MCF 10A (cell line): ENCODE results near the gene LRP1B. TPM values are rescaled to one million over a fixed set of nuclear protein-coding genes. Genes with fewer than 3 reads are reported as not detected.

Source experiments
- BruUV-seq: library from RNA; stranded (reverse); fragments of 400-500 nt; replicated peaks from 2 replicates; lab custom pipeline; 2021; lab: Mats Ljungman, UMichigan
- CTCF ChIA-PET: fragments of 300-600 bp; sonication (Branson Sonifier 250); formaldehyde crosslinking; extraction: SDS; loops from one replicate; lab custom pipeline; 2021; ENCODE audit warnings: antibody characterized with exemption, inconsistent platforms; lab: Yijun Ruan, JAX
- POLR2A ChIA-PET: fragments of 300-600, 350-650 bp; sonication (Branson Sonifier 250); formaldehyde crosslinking; extraction: SDS; loops from one replicate; lab custom pipeline; 2020; ENCODE audit warnings: antibody characterized with exemption, inconsistent platforms; lab: Yijun Ruan, JAX
- DNase-seq: peaks from one replicate; pipeline ENCODE4 v3.0.0-alpha.2; 2018; ENCODE audit not compliant: unreplicated experiment
- H3K27ac Mint-ChIP-seq: one replicate; pipeline ENCODE4 v1.8.0; 2022; ENCODE audit warnings: mild to moderate bottlenecking, low read depth, mixed read lengths; ENCODE audit not compliant: unreplicated experiment
- H3K27me3 Mint-ChIP-seq: one replicate; pipeline ENCODE4 v1.8.0; 2022; ENCODE audit warnings: mixed read lengths; ENCODE audit not compliant: insufficient read depth, unreplicated experiment
- H3K36me3 Mint-ChIP-seq: one replicate; pipeline ENCODE4 v1.8.0; 2022; ENCODE audit warnings: mild to moderate bottlenecking, moderate library complexity, mixed read lengths; ENCODE audit not compliant: insufficient read depth, unreplicated experiment
- H3K4me1 Mint-ChIP-seq: one replicate; pipeline ENCODE4 v1.8.0; 2022; ENCODE audit warnings: mixed read lengths; ENCODE audit not compliant: insufficient read depth, unreplicated experiment
- H3K4me3 Mint-ChIP-seq: one replicate; pipeline ENCODE4 v1.8.0; 2022; ENCODE audit warnings: mild to moderate bottlenecking, moderate library complexity, mixed read lengths; ENCODE audit not compliant: unreplicated experiment
- H3K9me3 Mint-ChIP-seq: one replicate; pipeline ENCODE4 v1.8.0; 2022; ENCODE audit warnings: mixed read lengths; ENCODE audit not compliant: unreplicated experiment
- intact Hi-C: fragments of 100-400 bp; cut with micrococcal nuclease; formaldehyde crosslinking; loops from 2 replicates; pipeline ENCODE4 v1.14.1; 2022
- total RNA-seq: library from RNA; stranded (reverse); gene quantifications from 2 replicates; pipeline ENCODE4 v1.2.3, GENCODE V29; 2022
- TF ChIP-seq, protein P1 (sequence below): fragments of 200-600 bp; IDR thresholded peaks from one replicate; pipeline ENCODE4 v1.8.0; 2022; ENCODE audit warnings: antibody characterized with exemption, mild to moderate bottlenecking; ENCODE audit not compliant: unreplicated experiment

LRP1B gene
- total RNA-seq, 1 experiment from 2014 or later: not detected

DNA sequence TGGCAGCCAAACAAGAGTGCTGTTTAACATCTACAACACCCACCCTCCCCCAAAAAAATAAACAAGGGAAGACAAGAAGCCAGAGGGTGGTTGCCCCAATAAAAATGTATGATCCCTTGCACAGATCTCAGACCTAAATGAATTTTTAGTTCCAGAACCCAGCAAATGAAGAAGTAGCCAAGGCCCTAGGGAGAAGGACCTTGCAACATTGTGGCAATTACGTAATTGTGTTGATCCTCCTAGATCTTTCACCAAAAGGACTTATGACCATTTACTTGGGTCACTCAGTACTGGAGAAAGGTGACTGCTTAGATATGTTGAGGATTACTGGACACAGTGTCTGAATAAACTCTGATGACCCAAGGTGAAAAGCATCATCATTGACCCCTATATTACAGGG lies 1393.8 kb downstream of the LRP1B start:
- CTCF ChIA-PET: interaction anchor here (0.6 kb wide), 1 partner anchor 170 kb away, joined by 4 read pairs; no protein-coding TSS in a partner anchor
- BruUV-seq: no TSS peak
- TF ChIP-seq, protein P1, sequence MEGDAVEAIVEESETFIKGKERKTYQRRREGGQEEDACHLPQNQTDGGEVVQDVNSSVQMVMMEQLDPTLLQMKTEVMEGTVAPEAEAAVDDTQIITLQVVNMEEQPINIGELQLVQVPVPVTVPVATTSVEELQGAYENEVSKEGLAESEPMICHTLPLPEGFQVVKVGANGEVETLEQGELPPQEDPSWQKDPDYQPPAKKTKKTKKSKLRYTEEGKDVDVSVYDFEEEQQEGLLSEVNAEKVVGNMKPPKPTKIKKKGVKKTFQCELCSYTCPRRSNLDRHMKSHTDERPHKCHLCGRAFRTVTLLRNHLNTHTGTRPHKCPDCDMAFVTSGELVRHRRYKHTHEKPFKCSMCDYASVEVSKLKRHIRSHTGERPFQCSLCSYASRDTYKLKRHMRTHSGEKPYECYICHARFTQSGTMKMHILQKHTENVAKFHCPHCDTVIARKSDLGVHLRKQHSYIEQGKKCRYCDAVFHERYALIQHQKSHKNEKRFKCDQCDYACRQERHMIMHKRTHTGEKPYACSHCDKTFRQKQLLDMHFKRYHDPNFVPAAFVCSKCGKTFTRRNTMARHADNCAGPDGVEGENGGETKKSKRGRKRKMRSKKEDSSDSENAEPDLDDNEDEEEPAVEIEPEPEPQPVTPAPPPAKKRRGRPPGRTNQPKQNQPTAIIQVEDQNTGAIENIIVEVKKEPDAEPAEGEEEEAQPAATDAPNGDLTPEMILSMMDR: no peak
- Mint-ChIP-seq H3K9me3 (no peaks in the 10 kb centered on the region), H3K4me1 (no peaks in the 10 kb centered on the region), H3K36me3 (no peaks in the 10 kb centered on the region), H3K27me3 (peaks cover 38% of the 10 kb centered on the region), H3K27ac (no peak overlapping the region), H3K4me3 (no peak overlapping the region)
- DNase-seq: no peak
- intact Hi-C loops: no loop called here
- POLR2A ChIA-PET: no interaction called here

DNA sequence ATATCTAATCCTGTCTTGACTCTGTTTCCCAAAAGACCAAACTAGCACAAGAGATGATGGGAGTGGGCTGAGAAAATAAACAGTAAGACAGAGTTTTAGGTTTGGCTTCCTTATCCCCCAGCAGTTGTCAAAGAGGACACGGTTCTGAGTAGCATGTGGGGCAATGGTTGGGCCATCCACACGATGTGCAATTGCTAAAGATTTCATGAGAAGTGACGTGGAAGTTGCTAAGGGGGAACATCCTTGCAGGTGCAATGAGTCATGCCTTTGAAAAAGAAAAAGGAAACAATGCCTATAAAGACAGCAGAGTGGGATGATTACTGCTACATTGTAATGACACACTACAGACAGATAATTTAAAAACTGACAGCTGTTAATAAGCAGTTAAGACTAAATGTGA lies 1395.8 kb downstream of the LRP1B start:
- no peaks in the 10 kb centered on the region for H3K9me3 Mint-ChIP-seq
- intact Hi-C loops: no loop called here

DNA sequence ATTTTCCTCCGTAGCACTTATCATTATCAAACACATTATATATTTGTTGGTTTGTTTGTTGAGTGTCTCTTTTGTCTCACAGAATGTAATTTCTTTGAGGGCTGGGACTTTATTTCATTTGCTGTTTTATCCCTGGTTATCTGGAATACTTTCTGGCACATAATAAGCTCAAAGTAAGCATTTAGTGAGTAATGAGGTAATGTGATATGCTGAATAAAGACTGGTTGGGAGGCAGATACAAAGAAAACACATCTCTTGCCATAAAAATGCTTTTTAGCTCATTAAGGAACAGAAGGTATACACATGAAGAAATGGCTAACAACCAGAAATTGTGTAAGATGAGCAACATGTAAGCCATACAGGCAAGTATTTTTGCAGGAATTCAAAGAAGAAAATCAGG lies 1411.8 kb downstream of the LRP1B start:
- no peak for DNase-seq
- ChIA-PET POLR2A (interaction anchor here (1.0 kb wide), 1 partner anchor 20 kb away, joined by 4 read pairs; no protein-coding TSS in a partner anchor), CTCF (interaction anchor here (0.6 kb wide), 1 partner anchor 234 kb away, joined by 4 read pairs; no protein-coding TSS in a partner anchor)

More for the DNA sequence above, 1395.8 kb downstream of the LRP1B start:
- BruUV-seq: no TSS peak
- ChIA-PET POLR2A (no interaction called here), CTCF (no interaction called here)
- Mint-ChIP-seq H3K4me3 (no peak overlapping the region), H3K4me1 (no peaks in the 10 kb centered on the region), H3K36me3 (no peaks in the 10 kb centered on the region), H3K27me3 (peaks cover 55% of the 10 kb centered on the region), H3K27ac (no peak overlapping the region)
- TF ChIP-seq, protein P1: no peak
- DNase-seq: peak; percentile 1

DNA sequence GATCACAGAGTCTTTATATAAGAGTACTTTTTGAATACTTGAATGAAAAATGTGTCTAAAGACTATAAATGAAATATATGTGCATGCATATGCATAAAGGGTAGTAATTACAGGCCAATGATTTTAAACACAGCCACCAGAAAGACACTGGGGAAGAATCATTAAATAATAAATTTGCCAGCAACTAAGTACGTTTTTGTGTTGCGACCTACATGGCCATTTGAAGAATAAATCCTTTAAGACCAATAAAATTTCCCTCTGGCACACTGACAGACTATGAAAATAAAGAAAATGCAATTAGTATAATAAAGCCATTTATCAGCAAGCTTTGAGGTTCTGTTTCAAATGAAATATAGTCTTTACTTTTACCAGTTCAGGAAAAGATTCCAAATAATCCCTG lies 1413.3 kb downstream of the LRP1B start:
- Mint-ChIP-seq H3K4me1 (no peaks in the 10 kb centered on the region), H3K4me3 (no peak overlapping the region), H3K9me3 (no peaks in the 10 kb centered on the region), H3K27me3 (peaks cover 51% of the 10 kb centered on the region), H3K36me3 (no peaks in the 10 kb centered on the region), H3K27ac (no peak overlapping the region)
- ChIA-PET POLR2A (no interaction called here), CTCF (interaction anchor here (1.9 kb wide), 1 partner anchor 146 kb away, joined by 7 read pairs; no protein-coding TSS in a partner anchor)
- no TSS peak for BruUV-seq
- TF ChIP-seq, protein P1: no peak
- intact Hi-C loops: no loop called here
- no peak for DNase-seq

More for the DNA sequence above, 1411.8 kb downstream of the LRP1B start:
- Mint-ChIP-seq H3K27ac (no peak overlapping the region), H3K36me3 (no peaks in the 10 kb centered on the region), H3K9me3 (no peaks in the 10 kb centered on the region), H3K4me1 (no peaks in the 10 kb centered on the region), H3K4me3 (no peak overlapping the region), H3K27me3 (peaks cover 65% of the 10 kb centered on the region)
- TF ChIP-seq, protein P1: no peak
- no TSS peak for BruUV-seq
- intact Hi-C loops: no loop called here
